Keratinocyte (primary cell): Measurements from ENCODE around the gene FDXR. TPM values are rescaled to one million over a fixed set of nuclear protein-coding genes. Genes with fewer than 3 reads are reported as not detected.

Source experiments
- DNase-seq: peaks from one replicate; pipeline ENCODE4 v3.0.0-alpha.2; 2011; ENCODE audit warnings: low read depth, missing footprints, low spot score
- FAIRE-seq: peaks from 2 replicates; lab custom pipeline; 2011; peaks lifted over from hg19 to GRCh38; lab: Jason Lieb, UNC
- H2AFZ ChIP-seq: 2 replicates; pipeline ENCODE4 v1.6.0; 2012; ENCODE audit warnings: low read length, control low read depth, inconsistent platforms; ENCODE audit not compliant: control insufficient read depth
- H3K27ac ChIP-seq: 2 replicates; pipeline ENCODE4 v1.5.1; 2011; ENCODE audit warnings: low read length; ENCODE audit not compliant: control insufficient read depth, insufficient read depth
- H3K27me3 ChIP-seq: 3 replicates; pipeline ENCODE4 v1.6.0; 2011; ENCODE audit warnings: low read length; ENCODE audit not compliant: control insufficient read depth, insufficient read depth; ENCODE audit errors: extremely low read depth
- H3K36me3 ChIP-seq, 2 experiments: 2 replicates in 1 of 2; 3 replicates in 1 of 2; pipeline ENCODE4 v1.5.1; 2011; ENCODE audit warnings: low read length in 2 of 2, mild to moderate bottlenecking in 1 of 2; ENCODE audit not compliant: control insufficient read depth in 2 of 2, insufficient read depth in 2 of 2; ENCODE audit errors: extremely low read depth in 1 of 2
- H3K4me1 ChIP-seq: 3 replicates; pipeline ENCODE4 v1.5.1; 2011; ENCODE audit warnings: low read length; ENCODE audit not compliant: control insufficient read depth, insufficient read depth; ENCODE audit errors: extremely low read depth
- H3K4me2 ChIP-seq: 3 replicates; pipeline ENCODE4 v1.6.0; 2011; ENCODE audit warnings: low read depth, low read length; ENCODE audit not compliant: control insufficient read depth, insufficient read depth; ENCODE audit errors: extremely low read depth
- H3K4me3 ChIP-seq, 3 experiments: fragments of 200-600 bp in 1 of 3; sonication (generic) in 1 of 3; 2 replicates in 2 of 3; 3 replicates in 1 of 3; pipeline ENCODE4 v1.5.1; 2011 to 2016; ENCODE audit warnings: low read length in 3 of 3, mild to moderate bottlenecking in 3 of 3, control low read depth in 2 of 3, inconsistent platforms in 1 of 3, low read depth in 1 of 3, mixed read lengths in 1 of 3, mixed run types in 1 of 3, moderate library complexity in 1 of 3; ENCODE audit not compliant: control insufficient read depth in 2 of 3, insufficient read depth in 2 of 3; ENCODE audit errors: extremely low read depth in 1 of 3
- H3K79me2 ChIP-seq: 2 replicates; pipeline ENCODE4 v1.6.0; 2012; ENCODE audit warnings: low read length; ENCODE audit not compliant: control insufficient read depth, insufficient read depth
- H3K9ac ChIP-seq: 3 replicates; pipeline ENCODE4 v1.6.0; 2011; ENCODE audit warnings: low read length; ENCODE audit not compliant: control insufficient read depth, insufficient read depth; ENCODE audit errors: extremely low read depth
- H3K9me1 ChIP-seq: 3 replicates; pipeline ENCODE4 v1.6.0; 2011; ENCODE audit warnings: low read length; ENCODE audit not compliant: control insufficient read depth, insufficient read depth; ENCODE audit errors: extremely low read depth
- H3K9me3 ChIP-seq: 2 replicates; pipeline ENCODE4 v1.5.1; 2012; ENCODE audit warnings: low read depth, low read length; ENCODE audit not compliant: control insufficient read depth
- H4K20me1 ChIP-seq: 3 replicates; pipeline ENCODE4 v1.6.0; 2011; ENCODE audit warnings: low read length; ENCODE audit not compliant: control insufficient read depth, insufficient read depth; ENCODE audit errors: extremely low read depth
- EZH2 ChIP-seq: IDR thresholded peaks from one replicate; pipeline ENCODE4 v1.6.1; 2012; ENCODE audit warnings: inconsistent platforms, mild to moderate bottlenecking, low read length, moderate library complexity
- dilution Hi-C: fragments of 300-500 bp; cut with MboI; formaldehyde crosslinking; loops from one replicate; pipeline ENCODE4 v1.7.0; 2020; ENCODE audit warnings: low sequenced_read_pairs; ENCODE audit not compliant: extremely low pct_ligation_motif_present
- polyA plus RNA-seq, 5 experiments: library from polyadenylated mRNA; depleted of rRNA in 3 of 5; stranded (reverse) in 3 of 5; stranded (forward) in 1 of 5; unstranded in 1 of 5; fragments of >200 nt; gene quantifications; 1 replicate in 1 of 5; 2 replicates in 3 of 5; 3 replicates in 1 of 5; pipeline versions ENCODE4 v1.2.1 to v1.2.3, GENCODE V29; 2011 to 2012; ENCODE audit warnings: missing spikeins in 2 of 5, low read depth in 1 of 5, low replicate concordance in 1 of 5
- TF ChIP-seq, protein P1 (sequence below), 3 experiments: IDR thresholded peaks in 1 of 3; conservative IDR thresholded peaks in 1 of 3; optimal IDR thresholded peaks in 1 of 3; 2 replicates in 2 of 3; 3 replicates in 1 of 3; pipeline versions ENCODE3 to v1.5.1; 2011; ENCODE audit warnings: low read length in 3 of 3, mild to moderate bottlenecking in 3 of 3, moderate library complexity in 2 of 3, control low read depth in 1 of 3, inconsistent platforms in 1 of 3; ENCODE audit not compliant: insufficient read depth in 2 of 3; ENCODE audit errors: extremely low read depth in 1 of 3

The FDXR gene
- polyA plus RNA-seq, 1 donor (not counting 4 experiments of a cell fraction or from before 2014, with no cell fraction given): 12.0 TPM

DNA sequence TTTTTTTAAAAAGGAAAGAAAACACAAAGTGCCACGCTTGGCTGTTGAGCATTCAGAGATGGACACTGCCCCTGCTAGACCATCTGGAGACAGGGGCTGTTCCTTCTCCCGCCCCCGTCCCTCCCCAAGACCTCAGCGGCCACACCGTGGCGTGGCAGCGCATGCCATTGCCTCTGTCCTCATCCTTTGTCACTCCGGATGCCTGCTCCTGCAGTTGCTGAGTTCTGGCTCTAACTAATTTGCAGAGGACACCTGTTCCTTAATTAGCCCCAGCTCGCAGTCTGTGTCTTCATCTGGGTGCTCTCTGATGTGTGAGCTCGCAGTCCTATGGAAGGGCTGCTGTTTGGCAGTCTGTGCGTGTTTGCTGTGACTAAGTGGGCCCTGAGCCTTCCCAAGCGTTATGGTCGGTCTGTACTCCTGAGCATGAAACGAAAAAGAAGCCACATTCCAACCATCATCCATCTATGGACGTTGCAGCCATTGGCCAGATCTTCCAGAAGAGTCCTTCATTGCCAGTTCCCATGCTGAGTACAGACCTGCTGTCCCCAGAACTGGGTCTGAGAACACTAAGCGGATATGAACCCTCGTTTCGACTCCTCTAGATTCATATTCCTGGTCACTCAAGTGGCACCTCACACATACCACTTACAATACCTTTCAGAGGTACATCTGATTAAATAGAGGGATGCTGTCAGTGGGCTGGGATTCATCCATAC lies 55.7 kb downstream of the FDXR start:
- no peaks in the 10 kb centered on the region for H4K20me1 ChIP-seq
- TF ChIP-seq, protein P1, sequence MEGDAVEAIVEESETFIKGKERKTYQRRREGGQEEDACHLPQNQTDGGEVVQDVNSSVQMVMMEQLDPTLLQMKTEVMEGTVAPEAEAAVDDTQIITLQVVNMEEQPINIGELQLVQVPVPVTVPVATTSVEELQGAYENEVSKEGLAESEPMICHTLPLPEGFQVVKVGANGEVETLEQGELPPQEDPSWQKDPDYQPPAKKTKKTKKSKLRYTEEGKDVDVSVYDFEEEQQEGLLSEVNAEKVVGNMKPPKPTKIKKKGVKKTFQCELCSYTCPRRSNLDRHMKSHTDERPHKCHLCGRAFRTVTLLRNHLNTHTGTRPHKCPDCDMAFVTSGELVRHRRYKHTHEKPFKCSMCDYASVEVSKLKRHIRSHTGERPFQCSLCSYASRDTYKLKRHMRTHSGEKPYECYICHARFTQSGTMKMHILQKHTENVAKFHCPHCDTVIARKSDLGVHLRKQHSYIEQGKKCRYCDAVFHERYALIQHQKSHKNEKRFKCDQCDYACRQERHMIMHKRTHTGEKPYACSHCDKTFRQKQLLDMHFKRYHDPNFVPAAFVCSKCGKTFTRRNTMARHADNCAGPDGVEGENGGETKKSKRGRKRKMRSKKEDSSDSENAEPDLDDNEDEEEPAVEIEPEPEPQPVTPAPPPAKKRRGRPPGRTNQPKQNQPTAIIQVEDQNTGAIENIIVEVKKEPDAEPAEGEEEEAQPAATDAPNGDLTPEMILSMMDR (optimal IDR thresholded peaks at IDR 0.05 in 1 of 3, IDR thresholded peaks at IDR 0.05 in 1 of 3, conservative IDR thresholded peaks at IDR 0.05 in 1 of 3; ENCODE audit: extremely low read depth in 1 of 3, insufficient read depth in 2 of 3, low read length in 3 of 3): no peak
- TF ChIP-seq EZH2: no peak
- no peak overlapping the region for H3K4me2 ChIP-seq
- FAIRE-seq (no peak), DNase-seq (no peak)
- no peak overlapping the region for H3K27ac ChIP-seq
- no peaks in the 10 kb centered on the region for H3K9me3 ChIP-seq
- H3K36me3 ChIP-seq: peaks cover 4 to 18% of the 10 kb centered on the region in 2 experiments
- H2AFZ ChIP-seq: no peak overlapping the region
- no peak overlapping the region for H3K4me3 ChIP-seq
- H3K9me1 ChIP-seq: no peaks in the 10 kb centered on the region
- dilution Hi-C loops: no loop called here
- no peaks in the 10 kb centered on the region for H3K27me3 ChIP-seq
- H3K9ac ChIP-seq: no peak overlapping the region
- no peaks in the 10 kb centered on the region for H3K4me1 ChIP-seq
- H3K79me2 ChIP-seq: no peaks in the 10 kb centered on the region

DNA sequence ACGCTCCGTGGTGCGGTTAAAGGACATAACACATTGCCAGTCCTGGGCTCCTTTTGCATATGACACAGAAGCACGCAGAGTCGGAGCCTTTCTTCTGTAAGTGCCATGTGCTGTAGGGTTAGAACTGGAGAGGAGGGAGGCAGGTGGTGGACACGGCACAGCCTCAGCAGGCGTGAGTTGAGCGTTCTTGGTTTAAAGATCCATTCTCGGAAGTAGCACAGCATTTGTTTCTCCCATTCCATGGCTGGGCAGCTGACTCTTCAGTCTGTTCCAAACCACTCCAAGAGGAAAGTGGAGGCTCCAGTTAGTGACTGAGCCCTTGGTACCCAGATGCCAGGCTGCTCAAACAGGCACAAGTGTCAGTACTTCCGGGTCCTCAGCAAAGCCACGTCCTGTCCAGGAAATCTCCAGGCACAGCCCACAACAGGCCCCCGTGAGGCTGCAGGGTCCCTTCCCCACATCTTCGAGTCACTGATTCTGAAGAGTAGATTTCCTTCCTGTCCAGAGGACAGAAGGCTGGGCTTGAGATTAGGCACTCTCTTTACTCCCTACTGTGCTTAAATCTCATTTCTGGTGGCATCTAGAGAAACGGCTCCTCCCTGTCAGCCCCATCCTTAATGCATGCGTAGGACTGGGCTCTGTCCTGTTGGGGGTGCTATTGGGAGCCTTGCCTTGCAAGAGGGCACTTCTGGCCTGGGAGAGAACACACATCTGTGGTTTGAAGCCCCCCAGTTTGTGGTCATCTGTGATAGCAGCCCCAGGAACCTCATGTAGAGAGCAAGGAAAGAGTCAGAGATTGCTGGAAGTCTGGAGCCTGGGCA lies 57.0 kb downstream of the FDXR start:
- Histone ChIP-seq H2AFZ (no peak overlapping the region), H3K9ac (no peak overlapping the region), H3K79me2 (no peaks in the 10 kb centered on the region), H3K4me2 (no peak overlapping the region), H3K27me3 (no peaks in the 10 kb centered on the region), H3K36me3 (peaks cover 4 to 16% of the 10 kb centered on the region in 2 experiments), H3K27ac (no peak overlapping the region), H3K4me3 (no peak overlapping the region), H4K20me1 (no peaks in the 10 kb centered on the region), H3K9me3 (no peaks in the 10 kb centered on the region), H3K9me1 (no peaks in the 10 kb centered on the region), H3K4me1 (no peaks in the 10 kb centered on the region)
- no peak for FAIRE-seq
- dilution Hi-C loops: no loop called here
- no peak for DNase-seq
- no peak for TF ChIP-seq EZH2
- TF ChIP-seq, protein P1 (optimal IDR thresholded peaks at IDR 0.05 in 1 of 3, IDR thresholded peaks at IDR 0.05 in 1 of 3, conservative IDR thresholded peaks at IDR 0.05 in 1 of 3; ENCODE audit: extremely low read depth in 1 of 3, insufficient read depth in 2 of 3, low read length in 3 of 3): peak; percentile 9 to 27 (median 11)
